Adrenal gland (tissue), 12 donors: ENCODE measurements around the gene FILIP1. TPM values are rescaled to one million over a fixed set of nuclear protein-coding genes. Genes with fewer than 3 reads are reported as not detected.

Experiments
- DNase-seq, 7 donors: peaks; one replicate each; pipeline ENCODE4 v3.0.0-alpha.2; 2019 to 2020
- H3K27ac ChIP-seq, 5 donors: fragments of 200-600 bp; sonication (generic) in 4 of 5; 1 replicate in 3 of 5; 2 replicates in 2 of 5; pipeline versions ENCODE4 v1.5.1 to v1.8.0; 2016 to 2020; ENCODE audit warnings: mild to moderate bottlenecking in 1 of 5
- H3K27me3 ChIP-seq: fragments of 200-600 bp; 2 replicates; pipeline ENCODE4 v1.8.0; 2021
- H3K36me3 ChIP-seq, 2 donors: fragments of 200-600 bp; replicated peaks in 1 of 2; 1 replicate in 1 of 2; 2 replicates in 1 of 2; pipeline versions ENCODE4 v1.5.1 to v1.8.0; 2018 to 2022
- H3K4me1 ChIP-seq, 2 donors: fragments of 200-600 bp; replicated peaks in 1 of 2; 1 replicate in 1 of 2; 2 replicates in 1 of 2; pipeline versions ENCODE4 v1.5.1 to v1.8.0; 2018 to 2021
- H3K4me3 ChIP-seq, 4 donors: fragments of 200-600 bp; sonication (generic) in 3 of 4; one replicate each; pipeline ENCODE4 v1.5.1; 2016 to 2018
- H3K9me3 ChIP-seq, 3 donors: fragments of 200-600 bp; sonication (generic) in 1 of 3; replicated peaks in 1 of 3; 1 replicate in 2 of 3; 2 replicates in 1 of 3; pipeline versions ENCODE4 v1.5.1 to v1.8.0; 2016 to 2021
- POLR2A ChIP-seq, 2 donors: fragments of 450-650 bp; IDR thresholded peaks; one replicate each; pipeline ENCODE4 v1.6.1; 2017; ENCODE audit warnings: antibody characterized with exemption in 2 of 2, mild to moderate bottlenecking in 2 of 2, moderate library complexity in 1 of 2
- WGBS, 4 donors: extraction: QIAGEN DNeasy Blood & Tissue Kit in 2 of 4; methylation state at CpG; one replicate each; pipeline versions ENCODE4 v1.1.5 to v1.1.7; 2013 to 2017; 5-methylcytosine and 5-hydroxymethylcytosine counted together
- intact Hi-C, 2 donors: fragments of 100-400 bp; cut with DNase I; formaldehyde crosslinking; loops; one replicate each; pipeline versions ENCODE4 v1.14.1 to v1.15.0; 2022 to 2023
- polyA plus RNA-seq, 3 donors: library from polyadenylated mRNA; stranded (reverse); fragments of 200-250 nt in 2 of 3; fragments of 350-450 nt in 1 of 3; fragmentation: Illumina TruSeq in 1 of 3; extraction: RNeasy Lipid Tissue Mini Kit (QIAGEN cat#74804) in 1 of 3; gene quantifications; one replicate each; pipeline ENCODE4 v1.2.3, GENCODE V29; 2013 to 2014
- total RNA-seq, 9 donors: library from RNA; depleted of rRNA in 4 of 9; stranded (reverse); fragments of >200 nt in 4 of 9; fragments of 120-200 nt in 1 of 9; fragmentation: NEBNext Ultra II Directional in 1 of 9; extraction: Animal tissue kit (Norgen Biotek cat#: 25700) in 1 of 9; gene quantifications; one replicate each; pipeline versions ENCODE4 v1.1.0 to v1.2.4, GENCODE V29; 2013 to 2023
- TF ChIP-seq, protein P1 (sequence below), 6 experiments: fragments of 450-650 bp in 4 of 6; fragments of 200-600 bp in 2 of 6; sonication (generic) in 1 of 6; IDR thresholded peaks; 1 replicate in 5 of 6; 2 replicates in 1 of 6; pipeline versions ENCODE4 v1.5.1 to v1.8.0; 2016 to 2021; ENCODE audit warnings: antibody characterized with exemption in 6 of 6, mild to moderate bottlenecking in 2 of 6, moderate library complexity in 1 of 6
- donor health status: healthy with polysubstance abuse.
- donor health status: Bipolar disorder and iron deficiency.
- donor health status: DM: yes; HTN: yes; CAD: no.
- donor health status: DM: no; HTN: no; CAD: no.
- donor health status: DM: no; HTN: no; CAD: no.
- donor health status: DM: yes; HTN: yes; CAD: no.

FILIP1 gene
- total and polyA plus RNA-seq, 12 donors: 0.94 to 8.0 (median 2.3) TPM

DNA sequence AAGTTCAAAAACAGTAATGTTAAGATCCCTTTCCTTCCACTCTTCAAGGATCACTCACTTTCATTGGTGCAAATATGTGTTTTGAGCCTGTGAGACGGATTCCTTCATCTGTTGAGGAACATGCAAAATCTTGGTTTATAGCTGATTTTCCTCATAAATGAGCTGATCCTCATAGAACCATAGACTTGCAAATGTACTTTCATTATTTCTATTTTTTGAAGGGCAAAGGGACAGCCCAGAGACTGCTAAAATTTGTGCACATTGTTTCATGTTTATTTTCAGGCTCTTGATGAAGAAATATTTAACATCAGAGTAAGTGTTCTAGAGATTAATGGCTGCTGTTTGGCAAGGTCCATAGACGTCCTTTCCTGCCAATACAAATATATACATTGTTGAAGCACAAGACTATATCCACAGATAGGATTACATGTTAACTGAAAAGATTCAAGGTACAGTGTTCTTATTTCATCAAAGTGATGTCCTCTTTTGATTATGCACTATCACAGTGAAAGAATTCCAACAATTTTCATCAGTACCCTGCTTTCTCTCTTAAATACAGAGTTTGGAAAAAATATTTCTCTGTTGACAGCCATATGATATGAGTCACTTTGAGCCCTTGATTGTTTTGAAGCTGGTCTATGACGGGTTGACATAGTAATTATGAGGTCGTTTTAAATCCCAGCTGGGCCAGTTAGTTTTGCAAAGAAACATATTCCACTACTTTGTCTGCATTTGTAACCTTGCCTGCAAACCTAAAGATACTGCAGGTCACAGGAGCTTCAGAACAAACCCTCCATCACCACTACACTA, 95.7 kb downstream of the FILIP1 start:
- WGBS, 4 donors: 42 to 58% (median 47%) methylated on average over 4 of the region's 4 CpGs
- H3K4me1 ChIP-seq: no peaks in the 10 kb centered on the region

DNA sequence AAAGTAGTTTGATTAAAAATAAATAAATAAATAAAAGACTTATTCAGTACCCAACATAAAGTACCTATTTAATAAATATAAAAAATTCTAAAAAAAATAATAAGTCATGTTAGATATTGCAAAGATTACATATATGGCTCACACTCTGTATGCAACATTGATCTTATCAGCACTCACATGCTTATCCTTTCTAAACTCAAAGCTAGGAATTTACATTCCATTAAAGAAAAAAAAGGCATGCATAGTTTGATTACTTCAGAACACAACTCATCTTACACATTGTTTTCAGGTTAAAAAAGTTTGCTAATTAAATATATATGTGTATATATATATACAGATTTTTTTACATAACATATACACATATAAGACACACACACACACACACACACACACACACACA, 96.4 kb downstream of the FILIP1 start:
- no peaks in the 10 kb centered on the region for H3K27me3 ChIP-seq
- no peak overlapping the region for H3K4me3 ChIP-seq
- no peak overlapping the region for H3K27ac ChIP-seq
- H3K4me1 ChIP-seq: no peaks in the 10 kb centered on the region
- DNase-seq: no peak
- intact Hi-C loops: no loop called here
- H3K9me3 ChIP-seq: no peaks in the 10 kb centered on the region
- H3K36me3 ChIP-seq: no peaks in the 10 kb centered on the region
- TF ChIP-seq, protein P1, sequence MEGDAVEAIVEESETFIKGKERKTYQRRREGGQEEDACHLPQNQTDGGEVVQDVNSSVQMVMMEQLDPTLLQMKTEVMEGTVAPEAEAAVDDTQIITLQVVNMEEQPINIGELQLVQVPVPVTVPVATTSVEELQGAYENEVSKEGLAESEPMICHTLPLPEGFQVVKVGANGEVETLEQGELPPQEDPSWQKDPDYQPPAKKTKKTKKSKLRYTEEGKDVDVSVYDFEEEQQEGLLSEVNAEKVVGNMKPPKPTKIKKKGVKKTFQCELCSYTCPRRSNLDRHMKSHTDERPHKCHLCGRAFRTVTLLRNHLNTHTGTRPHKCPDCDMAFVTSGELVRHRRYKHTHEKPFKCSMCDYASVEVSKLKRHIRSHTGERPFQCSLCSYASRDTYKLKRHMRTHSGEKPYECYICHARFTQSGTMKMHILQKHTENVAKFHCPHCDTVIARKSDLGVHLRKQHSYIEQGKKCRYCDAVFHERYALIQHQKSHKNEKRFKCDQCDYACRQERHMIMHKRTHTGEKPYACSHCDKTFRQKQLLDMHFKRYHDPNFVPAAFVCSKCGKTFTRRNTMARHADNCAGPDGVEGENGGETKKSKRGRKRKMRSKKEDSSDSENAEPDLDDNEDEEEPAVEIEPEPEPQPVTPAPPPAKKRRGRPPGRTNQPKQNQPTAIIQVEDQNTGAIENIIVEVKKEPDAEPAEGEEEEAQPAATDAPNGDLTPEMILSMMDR (IDR thresholded peaks at IDR 0.05): no peak
- TF ChIP-seq POLR2A (IDR thresholded peaks at IDR 0.05): no peak

More for the DNA sequence above, 95.7 kb downstream of the FILIP1 start:
- Histone ChIP-seq H3K27me3 (no peaks in the 10 kb centered on the region), H3K36me3 (no peaks in the 10 kb centered on the region), H3K27ac (no peak overlapping the region), H3K9me3 (no peaks in the 10 kb centered on the region), H3K4me3 (no peak overlapping the region)
- DNase-seq: no peak
- no peak for TF ChIP-seq POLR2A (IDR thresholded peaks at IDR 0.05)
- TF ChIP-seq, protein P1 (IDR thresholded peaks at IDR 0.05): no peak
- intact Hi-C loops: no loop called here

DNA sequence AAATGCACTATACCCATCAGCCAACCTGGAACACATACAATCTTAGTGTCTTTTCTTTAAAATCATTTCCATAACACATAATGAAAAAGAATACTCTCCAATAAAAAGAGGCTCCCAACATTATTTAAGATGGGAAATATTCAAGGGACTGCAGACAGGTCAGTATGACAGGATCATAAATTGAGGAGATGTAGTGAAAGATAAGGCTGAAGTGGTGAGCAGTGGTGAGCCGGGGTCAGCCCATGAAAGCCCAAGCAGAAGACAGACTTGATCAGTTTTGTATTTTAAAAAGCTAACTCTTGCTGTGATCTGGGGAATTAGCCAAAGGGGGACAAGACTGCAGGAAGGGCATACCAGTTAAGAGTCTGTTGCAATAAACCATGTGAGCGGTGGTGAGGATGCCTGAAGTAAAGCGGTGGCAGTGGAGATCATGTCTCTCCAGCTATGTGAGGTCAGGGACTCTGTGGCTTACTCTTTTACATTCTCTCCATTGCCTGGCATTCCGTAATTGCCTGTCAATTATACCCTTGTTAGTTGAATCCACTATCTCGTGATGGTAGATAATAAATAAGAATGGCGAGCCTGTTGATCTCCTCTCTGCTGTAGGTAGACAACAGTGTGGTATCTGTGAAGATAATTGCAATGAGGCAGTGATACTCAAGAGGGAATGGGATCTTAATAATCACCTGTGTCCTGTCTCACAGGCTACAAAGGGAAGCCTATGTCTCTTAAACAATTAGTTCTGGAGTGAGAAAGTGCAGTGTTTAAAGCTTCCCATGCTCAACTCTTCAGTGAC, 97.4 kb downstream of the FILIP1 start:
- intact Hi-C loops: no loop called here
- WGBS, 4 donors: 85 to 91% (median 89%) methylated on average over 6 of the region's 6 CpGs
- Histone ChIP-seq H3K27ac (no peak overlapping the region), H3K4me1 (no peaks in the 10 kb centered on the region), H3K27me3 (no peaks in the 10 kb centered on the region), H3K9me3 (no peaks in the 10 kb centered on the region), H3K4me3 (no peak overlapping the region), H3K36me3 (no peaks in the 10 kb centered on the region)
- TF ChIP-seq, protein P1 (IDR thresholded peaks at IDR 0.05): no peak
- TF ChIP-seq POLR2A (IDR thresholded peaks at IDR 0.05): no peak
- no peak for DNase-seq

DNA sequence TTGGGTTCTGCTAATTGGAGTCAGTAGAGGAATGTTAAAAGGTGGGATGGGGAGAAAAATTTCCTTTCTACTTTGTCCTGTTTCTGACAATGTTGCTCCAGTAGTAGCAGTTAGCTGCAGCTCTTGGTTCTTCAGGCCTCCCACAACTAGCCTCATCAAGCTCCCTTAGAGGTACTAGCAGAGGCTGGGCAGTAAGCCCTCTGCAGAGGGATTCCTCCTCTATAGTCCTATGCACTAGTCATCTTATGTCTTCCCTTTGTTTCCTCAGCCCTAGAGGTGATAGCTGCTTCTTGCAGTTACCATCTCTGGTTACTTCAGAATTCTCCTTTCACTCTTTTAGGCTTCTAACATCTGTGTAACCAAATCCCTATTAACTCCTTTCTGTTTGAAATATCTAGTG, 99.8 kb downstream of the FILIP1 start:
- Histone ChIP-seq H3K4me3 (no peak overlapping the region), H3K27me3 (no peaks in the 10 kb centered on the region), H3K9me3 (no peaks in the 10 kb centered on the region), H3K4me1 (no peaks in the 10 kb centered on the region), H3K36me3 (no peaks in the 10 kb centered on the region), H3K27ac (no peak overlapping the region)
- TF ChIP-seq, protein P1 (IDR thresholded peaks at IDR 0.05): no peak
- TF ChIP-seq POLR2A (IDR thresholded peaks at IDR 0.05): no peak
- no peak for DNase-seq
- intact Hi-C loops: no loop called here
